GM21367 (cell line): ENCODE measurements around the gene BIRC3.
A peak's percentile ranks its signal among the peaks of the same experiment; 100 is the strongest.

Experiments
- ATAC-seq: cut with Tn5 transposase; IDR thresholded peaks from one replicate; pipeline ENCODE4 v1.9.1; 2021; ENCODE audit not compliant: unreplicated experiment

BIRC3 gene

GRCh38 chr11:102322560-102322959 is 5.3 kb downstream of the BIRC3 start:
- ATAC-seq = no peak

GRCh38 chr11:102323542-102324251 is 6.4 kb downstream of the BIRC3 start:
- no peak for ATAC-seq

GRCh38 chr11:102325088-102325487 is 7.8 kb downstream of the BIRC3 start:
- ATAC-seq = no peak

GRCh38 chr11:102328748-102329147 is 11.5 kb downstream of the BIRC3 start:
- ATAC-seq = no peak

GRCh38 chr11:102330231-102330630 is 12.9 kb downstream of the BIRC3 start:
- no peak for ATAC-seq

GRCh38 chr11:102331341-102331740 is 14.1 kb downstream of the BIRC3 start:
- ATAC-seq = no peak

GRCh38 chr11:102332611-102332994 is 15.3 kb downstream of the BIRC3 start:
- ATAC-seq = no peak

- no peak for ATAC-seq
These were observed 21.3 kb downstream of the BIRC3 start for GRCh38 chr11:102338479-102339010.

GRCh38 chr11:102341311-102341710 is 24.0 kb downstream of the BIRC3 start:
- ATAC-seq = peak; percentile 0

- peak; percentile 44 for ATAC-seq
These were observed 24.6 kb downstream of the BIRC3 start for GRCh38 chr11:102341844-102342318.

GRCh38 chr11:102343809-102344208 is 26.5 kb downstream of the BIRC3 start:
- no peak for ATAC-seq

- ATAC-seq = no peak
These were observed 28.6 kb downstream of the BIRC3 start for GRCh38 chr11:102345904-102346303.

GRCh38 chr11:102346456-102346747 is 29.1 kb downstream of the BIRC3 start:
- ATAC-seq = no peak

- ATAC-seq = peak; percentile 89
These were observed 29.6 kb downstream of the BIRC3 start, which contains the start of gene BIRC2 for GRCh38 chr11:102346748-102347461. Gene BIRC2 (plus strand): TSS chr11:102347214. CDS start chr11:102349855, 2,641 bp downstream.

GRCh38 chr11:102347462-102348370 is 30.4 kb downstream of the BIRC3 start:
- peak; percentile 23 for ATAC-seq

GRCh38 chr11:102357116-102357515 is 39.8 kb downstream of the BIRC3 start:
- no peak for ATAC-seq

GRCh38 chr11:102359372-102359771 is 42.1 kb downstream of the BIRC3 start:
- ATAC-seq = no peak

- ATAC-seq = no peak
These were observed 43.4 kb downstream of the BIRC3 start for GRCh38 chr11:102360681-102361080.

GRCh38 chr11:102361086-102362031 is 44.1 kb downstream of the BIRC3 start:
- peak; percentile 90 for ATAC-seq

- no peak for ATAC-seq
These were observed 47.7 kb downstream of the BIRC3 start for GRCh38 chr11:102364991-102365390.
